Inferior parietal cortex (tissue), 1 donor: Measurements from ENCODE around the gene KIAA0513.
A peak's percentile ranks its signal among the peaks of the same experiment; 100 is the strongest.

Experiments
- DNase-seq: peaks from one replicate; pipeline ENCODE4 v3.0.0-alpha.2; 2016; ENCODE audit errors: extremely low spot score

Gene KIAA0513

GRCh38 chr16:85027349-85027957 is at the start of gene KIAA0513:
TSS of gene KIAA0513 (plus strand) at chr16:85027795. CDS start at chr16:85067072, 39,277 bp downstream.
- DNase-seq, result peak; percentile 97

GRCh38 chr16:84979516-84979915 is 48.1 kb upstream of the KIAA0513 start:
- no peak for DNase-seq

- no peak for DNase-seq
Observed at GRCh38 chr16:84982434-84982833, 45.2 kb upstream of the KIAA0513 start.

GRCh38 chr16:84985079-84986065 is 42.2 kb upstream of the KIAA0513 start:
- no peak for DNase-seq

GRCh38 chr16:84986102-84986501 is 41.5 kb upstream of the KIAA0513 start:
- no peak for DNase-seq

GRCh38 chr16:84986879-84987278 is 40.7 kb upstream of the KIAA0513 start:
- no peak for DNase-seq

DNA sequence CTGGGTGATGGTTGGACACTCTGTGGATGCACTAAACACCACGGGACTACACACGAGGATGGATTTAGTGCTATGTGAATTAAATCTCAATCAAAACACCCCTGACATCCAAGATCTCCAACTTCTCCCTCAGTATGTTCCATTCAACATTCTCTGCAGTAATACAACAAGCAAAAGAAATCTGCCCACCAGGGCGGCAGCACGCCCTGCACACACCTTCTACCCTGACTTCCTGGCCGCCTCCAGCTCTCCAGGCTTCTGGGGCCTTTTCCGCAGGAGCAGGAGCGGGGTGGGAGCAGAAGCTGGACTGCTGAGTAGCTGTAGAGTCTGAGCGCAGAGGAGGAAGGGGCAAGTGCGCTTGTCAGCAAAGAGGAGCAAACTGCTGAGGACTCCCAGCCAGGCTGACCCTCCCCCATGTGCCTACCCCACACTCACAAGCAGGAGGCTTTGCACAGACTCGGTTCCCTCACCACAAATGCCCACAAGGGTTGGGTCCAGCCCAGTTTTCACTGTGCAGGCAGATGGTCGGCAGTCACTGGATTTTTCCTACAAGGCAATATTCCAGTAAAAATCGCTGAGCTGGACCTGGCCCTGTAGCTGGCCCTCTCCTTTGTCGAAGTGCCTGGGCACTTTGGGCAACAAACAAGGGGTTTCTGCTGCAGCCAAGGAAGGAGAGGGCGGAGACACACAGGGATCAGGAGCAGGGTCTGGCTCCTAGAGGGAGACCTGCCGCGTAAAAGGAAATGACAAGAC is 39.1 kb upstream of the KIAA0513 start:
- DNase-seq, result no peak

- DNase-seq, result no peak
Observed at GRCh38 chr16:84989749-84990620, 37.6 kb upstream of the KIAA0513 start.

DNA sequence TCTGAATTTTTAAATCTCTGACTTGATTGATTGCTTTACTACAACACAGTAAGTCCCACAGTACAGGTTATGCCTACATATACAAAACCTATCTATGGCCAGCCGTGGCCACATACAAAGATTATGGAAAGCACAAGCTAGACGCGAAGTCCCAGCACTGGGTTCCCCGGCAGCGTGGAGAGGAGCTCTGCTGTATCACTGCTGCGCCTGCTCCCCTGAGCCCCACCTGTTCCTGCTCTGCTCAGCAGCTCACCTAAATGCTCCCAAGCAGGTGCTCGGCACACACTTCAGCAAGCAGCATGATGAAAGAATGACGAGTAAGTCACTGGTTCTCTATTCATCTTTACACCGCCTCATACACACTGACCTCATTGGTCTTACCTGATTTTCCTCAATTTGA is 36.8 kb upstream of the KIAA0513 start:
- no peak for DNase-seq

GRCh38 chr16:84992717-84993075 is 34.9 kb upstream of the KIAA0513 start:
- no peak for DNase-seq

DNA sequence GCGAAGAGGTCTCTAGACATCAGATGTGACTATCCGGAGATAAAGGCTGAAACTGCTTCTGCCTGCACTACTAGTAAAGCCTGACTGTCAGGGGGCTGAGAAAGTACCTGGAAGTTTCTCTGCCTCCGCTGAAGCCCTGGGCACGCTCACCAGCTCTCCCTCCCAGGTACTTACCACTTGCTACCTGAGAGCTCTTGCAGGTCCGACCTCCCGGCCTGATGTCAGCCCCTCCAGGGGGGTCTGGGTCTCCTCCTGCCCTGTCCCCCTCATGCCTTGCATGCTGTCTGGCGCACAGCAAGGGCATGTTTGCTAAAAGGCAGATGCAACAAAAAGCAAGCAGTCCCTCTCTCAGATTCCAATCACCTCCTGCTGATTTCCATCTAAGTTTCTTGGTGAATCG is 33.7 kb upstream of the KIAA0513 start:
- DNase-seq, result no peak

DNA sequence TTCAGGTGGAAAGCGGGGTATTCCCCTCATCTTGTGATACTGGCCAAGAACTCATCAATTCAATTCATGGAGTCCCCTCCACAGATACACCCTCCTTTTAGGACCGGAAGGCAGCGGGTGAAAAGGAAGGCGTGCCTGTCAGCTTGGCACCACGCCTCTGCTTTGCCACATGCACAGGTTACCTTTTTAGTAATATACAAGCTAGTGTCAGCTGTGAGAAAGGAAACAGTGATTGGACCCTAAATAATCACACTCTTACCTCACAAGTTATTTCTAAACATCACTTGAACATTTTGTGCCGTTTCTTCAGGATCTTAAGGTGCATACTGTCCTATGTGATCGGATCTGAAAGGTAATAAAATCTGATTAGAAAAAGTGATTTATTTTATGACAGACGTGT is 31.9 kb upstream of the KIAA0513 start:
- no peak for DNase-seq

GRCh38 chr16:84996365-84996764 is 31.2 kb upstream of the KIAA0513 start:
- DNase-seq, result no peak

GRCh38 chr16:84999200-84999599 is 28.4 kb upstream of the KIAA0513 start:
- no peak for DNase-seq

GRCh38 chr16:84999857-85000480 is 27.6 kb upstream of the KIAA0513 start:
- DNase-seq, result no peak

- DNase-seq, result no peak
Observed at GRCh38 chr16:85002099-85002541, 25.5 kb upstream of the KIAA0513 start.

GRCh38 chr16:85002608-85003007 is 25.0 kb upstream of the KIAA0513 start:
- DNase-seq, result no peak

- DNase-seq, result no peak
Observed at GRCh38 chr16:85003076-85003475, 24.5 kb upstream of the KIAA0513 start.

- no peak for DNase-seq
Observed at GRCh38 chr16:85003725-85004586, 23.6 kb upstream of the KIAA0513 start.
